Kidney epithelial cell (primary cell): ENCODE measurements around the gene SPCS3. TPM values are rescaled to one million over a fixed set of nuclear protein-coding genes. Genes with fewer than 3 reads are reported as not detected.

ENCODE experiments used
- DNase-seq: peaks from one replicate; pipeline ENCODE4 v3.0.0-alpha.2; 2010; ENCODE audit warnings: low read depth
- H3K27me3 ChIP-seq: 2 replicates; pipeline ENCODE4 v1.6.0; 2011; ENCODE audit warnings: low read length; ENCODE audit not compliant: control insufficient read depth, insufficient read depth
- H3K36me3 ChIP-seq: 2 replicates; pipeline ENCODE4 v1.5.1; 2011; ENCODE audit warnings: low read length; ENCODE audit not compliant: control insufficient read depth, insufficient read depth
- H3K4me3 ChIP-seq: 2 replicates; pipeline ENCODE4 v1.5.1; 2011; ENCODE audit warnings: low read depth, mild to moderate bottlenecking, control low read depth, low read length
- CTCF ChIP-seq: IDR thresholded peaks from 2 replicates; pipeline ENCODE4 v1.5.1; 2011; ENCODE audit warnings: mild to moderate bottlenecking, moderate library complexity, low read length, control low read depth, inconsistent platforms; ENCODE audit not compliant: insufficient read depth, poor library complexity, severe bottlenecking
- total RNA-seq: library from RNA; depleted of rRNA; stranded (reverse); fragments of >200 nt; gene quantifications from 2 replicates; pipeline ENCODE4 v1.2.3, GENCODE V29; 2015

Gene SPCS3
- total RNA-seq, 1 donor from 2014 or later: 117 TPM

- no peak for TF ChIP-seq CTCF
- no peak overlapping the region for H3K4me3 ChIP-seq
- H3K27me3 ChIP-seq: no peaks in the 10 kb centered on the region
- no peak for DNase-seq
- no peaks in the 10 kb centered on the region for H3K36me3 ChIP-seq
Observed at GRCh38 chr4:176298664-176299063, 21.1 kb upstream of the SPCS3 start.

GRCh38 chr4:176300036-176300435 is 19.7 kb upstream of the SPCS3 start:
- Histone ChIP-seq H3K4me3 (no peak overlapping the region), H3K27me3 (no peaks in the 10 kb centered on the region), H3K36me3 (no peaks in the 10 kb centered on the region)
- TF ChIP-seq CTCF: no peak
- DNase-seq: no peak

DNA sequence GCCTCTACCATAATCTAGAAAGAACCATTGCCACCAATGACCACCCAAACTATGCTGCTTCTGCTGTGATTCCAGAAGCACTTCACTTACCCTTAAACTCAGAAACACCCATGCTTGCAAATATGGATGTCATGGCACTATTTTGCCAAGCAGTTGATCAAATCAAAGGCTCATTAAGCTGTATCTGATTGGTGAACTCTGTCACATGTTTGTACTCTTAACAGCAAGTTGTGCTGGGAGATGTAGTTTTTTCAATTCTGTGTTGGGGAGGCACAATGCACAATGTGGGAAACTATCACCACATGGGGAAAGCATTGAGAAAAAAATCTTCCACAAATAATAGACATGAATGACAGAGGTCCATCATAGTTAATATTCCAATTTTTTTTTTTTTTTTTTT is 19.2 kb upstream of the SPCS3 start:
- no peak overlapping the region for H3K4me3 ChIP-seq
- no peaks in the 10 kb centered on the region for H3K36me3 ChIP-seq
- no peaks in the 10 kb centered on the region for H3K27me3 ChIP-seq
- no peak for TF ChIP-seq CTCF
- no peak for DNase-seq

GRCh38 chr4:176302283-176303275 is 17.2 kb upstream of the SPCS3 start:
- H3K4me3 ChIP-seq: no peak overlapping the region
- H3K27me3 ChIP-seq: no peaks in the 10 kb centered on the region
- DNase-seq: peak; percentile 65
- H3K36me3 ChIP-seq: no peaks in the 10 kb centered on the region
- TF ChIP-seq CTCF: no peak

- Histone ChIP-seq H3K4me3 (no peak overlapping the region), H3K36me3 (no peaks in the 10 kb centered on the region), H3K27me3 (no peaks in the 10 kb centered on the region)
- no peak for DNase-seq
- TF ChIP-seq CTCF: no peak
Observed at GRCh38 chr4:176303938-176304337, 15.8 kb upstream of the SPCS3 start.
